Endodermal cell (in vitro differentiated cells): ENCODE data around the gene CRKL. TPM values are rescaled to one million over a fixed set of nuclear protein-coding genes. Genes with fewer than 3 reads are reported as not detected.

Experiments used
- DNase-seq: peaks from one replicate; pipeline ENCODE4 v3.0.0-alpha.2; 2017
- H3K27ac ChIP-seq: 2 replicates; pipeline ENCODE4 v1.5.1; 2013; ENCODE audit warnings: mild to moderate bottlenecking, low read depth, low read length, moderate library complexity
- H3K27me3 ChIP-seq: 2 replicates; pipeline ENCODE4 v1.6.1; 2013; ENCODE audit warnings: mild to moderate bottlenecking, low read length, moderate library complexity; ENCODE audit not compliant: insufficient read depth, control insufficient read depth, poor library complexity, severe bottlenecking
- H3K36me3 ChIP-seq: 2 replicates; pipeline ENCODE4 v1.7.0; 2013; ENCODE audit warnings: mild to moderate bottlenecking, low read length, moderate library complexity; ENCODE audit not compliant: control insufficient read depth, insufficient read depth
- H3K4me1 ChIP-seq: one replicate; pipeline ENCODE4 v1.7.0; 2013; ENCODE audit warnings: low read length; ENCODE audit not compliant: control insufficient read depth, insufficient read depth
- H3K4me3 ChIP-seq: 2 replicates; pipeline ENCODE4 v1.5.1; 2013; ENCODE audit warnings: mild to moderate bottlenecking, low read length, moderate library complexity
- H3K9ac ChIP-seq: 2 replicates; pipeline ENCODE4 v1.6.1; 2013; ENCODE audit warnings: mild to moderate bottlenecking, low read length, moderate library complexity; ENCODE audit not compliant: poor library complexity, severe bottlenecking; ENCODE audit errors: extremely low read depth
- H3K9me3 ChIP-seq: 2 replicates; pipeline ENCODE4 v1.6.1; 2013; ENCODE audit warnings: mild to moderate bottlenecking, low read length, moderate library complexity; ENCODE audit not compliant: control insufficient read depth
- H3K27ac Mint-ChIP-seq: 2 replicates; pipeline ENCODE4 v1.8.0; 2020; ENCODE audit warnings: mixed read lengths
- H3K27me3 Mint-ChIP-seq: 2 replicates; pipeline ENCODE4 v1.8.0; 2021; ENCODE audit warnings: mild to moderate bottlenecking, mixed read lengths; ENCODE audit not compliant: insufficient read depth
- H3K36me3 Mint-ChIP-seq: 2 replicates; pipeline ENCODE4 v1.8.0; 2020; ENCODE audit warnings: low read depth, mixed read lengths
- H3K4me1 Mint-ChIP-seq: 2 replicates; pipeline ENCODE4 v1.8.0; 2020; ENCODE audit warnings: mixed read lengths
- H3K4me3 Mint-ChIP-seq: 2 replicates; pipeline ENCODE4 v1.8.0; 2020; ENCODE audit warnings: mild to moderate bottlenecking, moderate library complexity, mixed read lengths
- H3K9me3 Mint-ChIP-seq: 2 replicates; pipeline ENCODE4 v1.8.0; 2020; ENCODE audit warnings: mild to moderate bottlenecking, mixed read lengths
- WGBS, 2 experiments: methylation state at CpG; one replicate each; pipeline versions ENCODE4 v1.1.5 to v1.1.7; 2013; ENCODE audit warnings: missing lambda C conversion rate in 2 of 2, mixed read lengths in 1 of 2; ENCODE audit not compliant: insufficient coverage in 1 of 2, insufficient read length in 1 of 2; 5-methylcytosine and 5-hydroxymethylcytosine counted together
- total RNA-seq, 2 donors: library from RNA; stranded (reverse); fragmentation: NEBNext Ultra II Directional in 1 of 2; extraction: Animal tissue kit (Norgen Biotek cat#: 25700) in 1 of 2; gene quantifications; 2 replicates in 1 of 2; 3 replicates in 1 of 2; pipeline ENCODE4 v1.2.1, GENCODE V29; 2021
- TF ChIP-seq, protein P1 (sequence below): fragments of 200-600 bp; sonication (generic); conservative IDR thresholded peaks from 2 replicates; pipeline ENCODE4 v1.5.0; 2021; ENCODE audit warnings: antibody characterized with exemption, mild to moderate bottlenecking

Gene CRKL
- total RNA-seq, 2 donors from 2014 or later: 89.5 to 104 TPM

DNA sequence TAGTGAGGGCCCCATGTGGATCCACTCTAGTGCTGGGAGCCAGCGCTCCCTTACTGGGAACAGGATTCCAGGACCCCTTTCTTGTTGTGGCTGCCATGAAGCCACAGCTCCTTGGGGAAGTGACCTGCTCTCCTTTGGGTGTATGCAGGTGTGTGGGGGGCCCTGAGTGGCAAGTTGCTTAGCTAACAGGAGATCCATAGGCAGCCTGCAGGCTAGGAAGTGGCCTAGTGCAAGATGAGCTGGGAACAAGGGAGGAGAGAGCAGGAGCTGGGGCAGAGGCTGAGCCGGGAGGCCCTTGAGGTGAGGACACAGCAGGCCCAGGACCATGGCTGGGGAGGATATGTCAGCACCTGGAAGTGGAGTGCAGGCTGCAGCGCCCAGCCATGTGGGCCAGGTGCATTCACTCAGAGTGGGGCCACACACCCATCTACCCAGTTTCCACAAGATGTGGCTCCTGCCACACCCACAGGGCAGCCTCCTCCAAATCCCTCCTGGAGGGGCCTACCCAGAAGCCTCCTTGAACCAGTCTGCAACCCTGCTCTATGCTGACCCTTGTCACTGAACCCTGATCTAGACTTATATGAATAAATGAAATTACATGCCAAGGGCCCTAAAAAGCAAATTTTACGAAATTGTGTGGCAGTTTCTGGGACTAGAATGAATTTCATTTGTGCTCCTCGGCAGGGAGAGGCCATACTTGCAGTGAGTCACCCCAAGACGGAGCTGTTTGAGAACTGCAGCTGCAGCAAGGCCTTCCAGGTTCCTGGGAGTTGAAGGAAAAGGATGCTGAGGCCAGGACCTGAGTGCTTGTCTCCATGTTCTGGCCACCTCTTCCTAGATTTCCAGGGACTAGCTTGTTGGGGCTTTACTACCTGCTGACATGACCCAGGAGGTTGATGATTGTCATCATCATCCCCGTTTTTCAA lies 81.5 kb downstream of the CRKL start:
- peaks cover 12% of the 10 kb centered on the region for H3K4me1 Mint-ChIP-seq
- no peak for DNase-seq
- Histone ChIP-seq H3K4me3 (no peak overlapping the region), H3K27me3 (no peaks in the 10 kb centered on the region), H3K36me3 (no peaks in the 10 kb centered on the region), H3K9ac (no peak overlapping the region), H3K27ac (no peak overlapping the region), H3K4me1 (peaks cover 11% of the 10 kb centered on the region), H3K9me3 (no peaks in the 10 kb centered on the region)
- 75 to 78% methylated on average over 6 to 7 of the region's 7 CpGs for WGBS, 2 experiments
- H3K27me3 Mint-ChIP-seq: no peaks in the 10 kb centered on the region
- no peak overlapping the region for H3K4me3 Mint-ChIP-seq
- H3K9me3 Mint-ChIP-seq: no peaks in the 10 kb centered on the region
- peaks cover 10% of the 10 kb centered on the region for H3K36me3 Mint-ChIP-seq
- H3K27ac Mint-ChIP-seq: no peak overlapping the region
- TF ChIP-seq, protein P1, sequence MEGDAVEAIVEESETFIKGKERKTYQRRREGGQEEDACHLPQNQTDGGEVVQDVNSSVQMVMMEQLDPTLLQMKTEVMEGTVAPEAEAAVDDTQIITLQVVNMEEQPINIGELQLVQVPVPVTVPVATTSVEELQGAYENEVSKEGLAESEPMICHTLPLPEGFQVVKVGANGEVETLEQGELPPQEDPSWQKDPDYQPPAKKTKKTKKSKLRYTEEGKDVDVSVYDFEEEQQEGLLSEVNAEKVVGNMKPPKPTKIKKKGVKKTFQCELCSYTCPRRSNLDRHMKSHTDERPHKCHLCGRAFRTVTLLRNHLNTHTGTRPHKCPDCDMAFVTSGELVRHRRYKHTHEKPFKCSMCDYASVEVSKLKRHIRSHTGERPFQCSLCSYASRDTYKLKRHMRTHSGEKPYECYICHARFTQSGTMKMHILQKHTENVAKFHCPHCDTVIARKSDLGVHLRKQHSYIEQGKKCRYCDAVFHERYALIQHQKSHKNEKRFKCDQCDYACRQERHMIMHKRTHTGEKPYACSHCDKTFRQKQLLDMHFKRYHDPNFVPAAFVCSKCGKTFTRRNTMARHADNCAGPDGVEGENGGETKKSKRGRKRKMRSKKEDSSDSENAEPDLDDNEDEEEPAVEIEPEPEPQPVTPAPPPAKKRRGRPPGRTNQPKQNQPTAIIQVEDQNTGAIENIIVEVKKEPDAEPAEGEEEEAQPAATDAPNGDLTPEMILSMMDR: no peak

DNA sequence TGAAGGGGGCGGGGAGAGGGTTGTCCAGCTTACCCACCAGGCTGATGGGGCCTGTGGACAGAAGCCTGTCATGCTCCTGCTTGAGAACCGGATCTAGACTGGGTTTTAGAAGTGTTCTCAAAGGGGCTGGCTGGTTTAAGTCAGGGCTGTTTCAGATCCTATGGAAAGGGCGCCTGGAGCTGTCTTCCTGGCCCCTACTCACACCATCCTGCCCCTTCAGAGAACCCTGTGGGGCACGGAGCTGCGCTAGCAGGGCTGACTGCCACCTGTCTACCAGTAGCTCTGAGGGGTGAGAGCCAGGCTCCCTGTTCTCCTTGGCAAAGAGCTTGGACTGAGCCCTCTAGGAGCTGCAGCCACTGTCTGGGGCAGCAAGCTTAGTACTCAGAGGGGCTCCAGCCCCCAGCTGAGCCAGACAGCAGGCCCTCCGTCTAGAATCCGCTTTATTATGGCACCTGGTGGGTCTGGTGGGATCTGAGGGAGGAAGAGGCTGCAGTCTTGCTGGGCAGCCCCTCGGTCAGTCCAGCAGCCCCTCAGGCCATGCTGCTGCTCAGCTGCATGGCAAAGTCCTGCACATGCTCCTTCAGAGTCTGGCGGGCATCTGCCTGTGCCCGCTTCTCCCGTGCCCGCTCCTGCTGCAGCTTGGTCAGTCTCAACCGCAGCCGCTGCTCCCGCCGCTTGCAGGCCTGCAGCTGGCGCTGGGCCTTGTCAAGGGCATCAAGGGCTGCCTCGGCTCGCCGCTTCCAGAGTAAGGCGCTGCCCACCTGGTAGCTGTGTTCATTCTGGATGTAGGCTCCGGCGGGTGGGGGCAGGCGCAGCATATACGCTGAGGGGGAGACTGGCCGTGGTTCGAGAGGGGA lies 82.4 kb downstream of the CRKL start:
- Histone ChIP-seq H3K27ac (no peak overlapping the region), H3K9ac (no peak overlapping the region), H3K4me1 (peaks cover 11% of the 10 kb centered on the region), H3K27me3 (no peaks in the 10 kb centered on the region), H3K9me3 (no peaks in the 10 kb centered on the region), H3K4me3 (peak overlapping the region; percentile 91), H3K36me3 (no peaks in the 10 kb centered on the region)
- H3K36me3 Mint-ChIP-seq: peaks cover 10% of the 10 kb centered on the region
- WGBS, 2 experiments: 96 to 97% methylated on average over 21 to 27 of the region's 27 CpGs
- peaks cover 12% of the 10 kb centered on the region for H3K4me1 Mint-ChIP-seq
- TF ChIP-seq, protein P1: no peak
- H3K9me3 Mint-ChIP-seq: no peaks in the 10 kb centered on the region
- no peak overlapping the region for H3K27ac Mint-ChIP-seq
- DNase-seq: no peak
- no peaks in the 10 kb centered on the region for H3K27me3 Mint-ChIP-seq
- no peak overlapping the region for H3K4me3 Mint-ChIP-seq

DNA sequence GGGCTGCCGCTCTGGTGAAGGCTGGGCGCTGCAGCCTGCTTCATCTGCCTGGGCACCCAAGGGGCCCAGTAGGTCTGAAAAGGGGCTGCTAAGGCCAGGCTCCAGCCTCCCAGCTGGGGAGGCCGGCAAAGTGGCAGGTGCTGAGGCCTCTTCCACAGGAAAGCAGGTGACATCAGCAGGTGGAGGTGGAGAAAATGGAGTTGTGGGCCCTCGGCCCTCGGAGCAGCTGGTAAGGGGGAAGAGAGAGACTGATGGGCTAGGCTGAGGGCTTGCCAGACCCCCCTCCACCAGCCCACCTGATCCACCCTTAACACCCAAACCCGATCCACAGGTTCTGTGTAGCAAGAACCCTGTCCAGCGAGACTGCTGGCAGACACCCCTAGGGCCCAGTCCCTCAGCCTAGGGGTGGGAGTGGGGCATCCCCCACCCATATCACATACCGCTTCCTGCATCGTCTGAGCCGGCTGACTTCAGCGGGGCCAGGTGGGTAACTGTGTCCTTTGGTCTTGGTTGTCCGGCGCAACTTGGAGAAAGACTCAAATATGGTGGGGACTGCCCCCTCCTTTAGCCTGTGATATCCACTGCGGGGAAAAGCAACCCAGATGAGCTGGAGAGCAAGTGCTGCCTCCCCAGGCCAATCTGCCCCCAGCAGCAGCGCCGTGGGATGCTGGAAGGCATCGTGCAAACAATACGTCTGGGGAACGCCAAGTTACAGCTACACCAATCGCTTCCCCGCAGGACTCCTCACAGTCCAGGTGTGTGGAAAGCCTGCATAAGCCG lies 83.2 kb downstream of the CRKL start:
- 86 to 88% methylated on average over 16 to 20 of the region's 22 CpGs for WGBS, 2 experiments
- H3K9me3 ChIP-seq: no peaks in the 10 kb centered on the region
- peak overlapping the region; percentile 84 for H3K4me3 Mint-ChIP-seq
- no peak for DNase-seq
- H3K4me3 ChIP-seq: peak overlapping the region; percentile 91
- H3K36me3 ChIP-seq: no peaks in the 10 kb centered on the region
- H3K4me1 ChIP-seq: peaks cover 11% of the 10 kb centered on the region
- no peaks in the 10 kb centered on the region for H3K27me3 ChIP-seq
- H3K27me3 Mint-ChIP-seq: no peaks in the 10 kb centered on the region
- H3K27ac Mint-ChIP-seq: no peak overlapping the region
- H3K9me3 Mint-ChIP-seq: no peaks in the 10 kb centered on the region
- TF ChIP-seq, protein P1: no peak
- peaks cover 12% of the 10 kb centered on the region for H3K4me1 Mint-ChIP-seq
- H3K9ac ChIP-seq: peak overlapping the region; percentile 85
- peaks cover 5% of the 10 kb centered on the region for H3K36me3 Mint-ChIP-seq
- H3K27ac ChIP-seq: no peak overlapping the region
